Peyer's patch (tissue), 4 donors: Measurements from ENCODE around the gene USP3. TPM values are rescaled to one million over a fixed set of nuclear protein-coding genes. Genes with fewer than 3 reads are reported as not detected.

Experiments
- DNase-seq, 3 donors: peaks; one replicate each; pipeline ENCODE4 v3.0.0-alpha.2; 2017 to 2019
- H3K27ac ChIP-seq, 4 donors: fragments of 200-600 bp; sonication (generic); one replicate each; pipeline ENCODE4 v1.5.1; 2016 to 2019
- H3K27me3 ChIP-seq, 2 donors: fragments of 200-600 bp; sonication (generic); one replicate each; pipeline ENCODE4 v1.5.1; 2019
- H3K36me3 ChIP-seq, 3 donors: fragments of 200-600 bp; sonication (generic); one replicate each; pipeline ENCODE4 v1.5.1; 2016 to 2019
- H3K4me1 ChIP-seq, 4 donors: fragments of 200-600 bp; sonication (generic); one replicate each; pipeline ENCODE4 v1.5.1; 2016 to 2019
- H3K4me3 ChIP-seq, 4 donors: fragments of 200-600 bp; sonication (generic); 1 replicate in 3 of 4; 2 replicates in 1 of 4; pipeline ENCODE4 v1.5.1; 2016 to 2019; ENCODE audit warnings: mild to moderate bottlenecking in 1 of 4
- H3K9me3 ChIP-seq, 4 donors: fragments of 200-600 bp; sonication (generic); one replicate each; pipeline ENCODE4 v1.5.1; 2016 to 2019; ENCODE audit warnings: mild to moderate bottlenecking in 1 of 4
- CTCF ChIP-seq, 6 experiments: fragments of 450-650 bp in 4 of 6; fragments of 200-600 bp in 2 of 6; sonication (generic) in 1 of 6; IDR thresholded peaks; one replicate each; pipeline ENCODE4 v1.5.1; 2017 to 2019; ENCODE audit warnings: antibody characterized with exemption in 6 of 6, mild to moderate bottlenecking in 3 of 6, moderate library complexity in 1 of 6
- POLR2A ChIP-seq, 2 donors: fragments of 450-650 bp; IDR thresholded peaks; one replicate each; pipeline ENCODE4 v1.5.1; 2017; ENCODE audit warnings: antibody characterized with exemption in 2 of 2, mild to moderate bottlenecking in 2 of 2, moderate library complexity in 2 of 2
- total RNA-seq, 4 donors: library from RNA; depleted of rRNA; stranded (reverse); fragments of >200 nt; gene quantifications; one replicate each; pipeline ENCODE4 v1.1.0, GENCODE V29; 2016

Gene USP3
- total RNA-seq, 4 donors from 2014 or later = 67.8 to 86.1 (median 76.9) TPM

DNA sequence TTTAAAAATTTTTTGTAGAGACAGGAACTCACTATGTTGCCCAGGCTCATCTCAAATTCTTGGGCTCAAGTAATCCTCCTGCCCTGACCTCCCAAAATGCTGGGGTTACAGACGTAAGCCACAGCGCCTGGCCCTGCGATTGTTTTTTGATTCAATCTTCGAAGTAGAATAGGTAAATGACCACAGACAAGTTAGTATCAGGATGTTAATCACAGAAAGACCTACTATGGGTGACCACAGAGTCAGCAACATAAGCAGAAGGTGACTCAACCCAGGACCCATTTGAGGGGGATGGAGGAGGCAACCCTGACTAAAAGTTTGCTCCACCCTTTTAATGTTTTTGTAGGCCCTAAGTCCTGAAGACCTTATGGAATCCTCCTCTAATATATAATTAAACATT lies 10.0 kb upstream of the USP3 start:
- no peaks in the 10 kb centered on the region for H3K36me3 ChIP-seq
- no peak for DNase-seq
- H3K9me3 ChIP-seq = no peaks in the 10 kb centered on the region
- H3K27ac ChIP-seq = peak overlapping the region in 1 of 4 donors; percentile 27
- H3K4me3 ChIP-seq = no peak overlapping the region
- peaks cover 0 to 30% (median 12%) of the 10 kb centered on the region in 4 donors for H3K4me1 ChIP-seq
- H3K27me3 ChIP-seq = no peaks in the 10 kb centered on the region
- TF ChIP-seq CTCF (IDR thresholded peaks at IDR 0.05) (no peak), POLR2A (IDR thresholded peaks at IDR 0.05) (no peak)

DNA sequence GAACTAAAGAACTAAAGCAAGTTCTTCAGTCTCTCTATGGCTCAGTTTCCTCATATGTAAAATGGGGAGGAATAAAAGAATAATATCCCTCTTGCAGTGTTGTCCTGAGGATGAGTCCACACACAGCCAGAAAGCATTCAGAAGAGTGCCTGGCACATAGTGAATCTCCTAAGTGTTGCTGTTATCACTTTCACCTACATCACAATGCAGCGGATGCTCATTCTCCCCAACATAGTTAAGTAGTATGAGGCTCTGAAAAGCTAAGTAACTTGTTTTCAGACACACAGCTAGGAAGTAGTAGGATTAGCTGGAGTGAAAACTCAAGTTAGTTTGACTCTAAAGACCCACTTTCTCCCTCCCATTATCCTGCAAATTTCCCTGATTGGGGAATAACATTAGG lies 9.1 kb upstream of the USP3 start:
- H3K4me3 ChIP-seq = no peak overlapping the region
- H3K27ac ChIP-seq = peak overlapping the region in 1 of 4 donors; percentile 27
- H3K27me3 ChIP-seq = no peaks in the 10 kb centered on the region
- no peak for DNase-seq
- H3K9me3 ChIP-seq = no peaks in the 10 kb centered on the region
- H3K36me3 ChIP-seq = no peaks in the 10 kb centered on the region
- H3K4me1 ChIP-seq = peaks cover 0 to 32% (median 17%) of the 10 kb centered on the region in 4 donors
- TF ChIP-seq POLR2A (IDR thresholded peaks at IDR 0.05) = no peak
- TF ChIP-seq CTCF (IDR thresholded peaks at IDR 0.05) = no peak

DNA sequence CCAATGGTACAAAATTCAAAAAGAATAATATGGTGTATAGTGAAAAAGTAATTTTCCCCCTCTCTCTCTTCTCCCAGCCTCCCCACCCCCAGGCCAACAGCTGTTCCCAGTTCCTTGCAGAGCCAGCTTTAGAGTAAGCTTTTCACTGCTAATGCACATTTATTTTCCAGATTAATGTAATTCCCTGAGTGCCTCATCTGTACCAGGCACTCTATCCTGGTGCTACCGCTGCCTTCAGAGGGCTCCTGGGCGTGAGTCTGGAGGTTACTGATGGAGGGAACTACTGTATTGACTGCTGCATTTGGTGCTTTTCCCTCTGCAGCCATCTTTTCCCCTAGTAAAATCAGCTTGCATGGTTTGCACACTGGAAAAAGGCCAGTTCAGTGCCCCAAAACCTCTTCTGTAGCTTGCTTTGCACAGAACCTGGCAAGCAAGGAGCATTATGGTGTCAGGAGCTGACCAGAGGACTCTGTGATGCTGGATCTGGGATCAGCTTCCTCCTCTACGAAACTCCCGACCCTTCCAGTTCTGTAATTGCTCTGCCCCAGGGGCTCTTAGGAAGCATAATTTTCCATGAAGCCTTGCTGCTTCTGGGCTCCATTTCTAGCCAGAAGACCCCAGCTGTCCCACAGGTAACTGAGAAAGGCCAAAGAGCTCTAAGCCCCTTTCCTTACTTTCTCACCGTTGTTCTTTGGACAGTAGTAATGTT lies 8.5 kb upstream of the USP3 start:
- TF ChIP-seq POLR2A (IDR thresholded peaks at IDR 0.05) = no peak
- TF ChIP-seq CTCF (IDR thresholded peaks at IDR 0.05) = no peak
- DNase-seq = no peak
- H3K4me1 ChIP-seq = peaks cover 0 to 33% (median 23%) of the 10 kb centered on the region in 4 donors
- H3K36me3 ChIP-seq = no peaks in the 10 kb centered on the region
- H3K27ac ChIP-seq = peak overlapping the region in 1 of 4 donors; percentile 88
- H3K4me3 ChIP-seq = no peak overlapping the region
- H3K27me3 ChIP-seq = no peaks in the 10 kb centered on the region
- no peaks in the 10 kb centered on the region for H3K9me3 ChIP-seq

DNA sequence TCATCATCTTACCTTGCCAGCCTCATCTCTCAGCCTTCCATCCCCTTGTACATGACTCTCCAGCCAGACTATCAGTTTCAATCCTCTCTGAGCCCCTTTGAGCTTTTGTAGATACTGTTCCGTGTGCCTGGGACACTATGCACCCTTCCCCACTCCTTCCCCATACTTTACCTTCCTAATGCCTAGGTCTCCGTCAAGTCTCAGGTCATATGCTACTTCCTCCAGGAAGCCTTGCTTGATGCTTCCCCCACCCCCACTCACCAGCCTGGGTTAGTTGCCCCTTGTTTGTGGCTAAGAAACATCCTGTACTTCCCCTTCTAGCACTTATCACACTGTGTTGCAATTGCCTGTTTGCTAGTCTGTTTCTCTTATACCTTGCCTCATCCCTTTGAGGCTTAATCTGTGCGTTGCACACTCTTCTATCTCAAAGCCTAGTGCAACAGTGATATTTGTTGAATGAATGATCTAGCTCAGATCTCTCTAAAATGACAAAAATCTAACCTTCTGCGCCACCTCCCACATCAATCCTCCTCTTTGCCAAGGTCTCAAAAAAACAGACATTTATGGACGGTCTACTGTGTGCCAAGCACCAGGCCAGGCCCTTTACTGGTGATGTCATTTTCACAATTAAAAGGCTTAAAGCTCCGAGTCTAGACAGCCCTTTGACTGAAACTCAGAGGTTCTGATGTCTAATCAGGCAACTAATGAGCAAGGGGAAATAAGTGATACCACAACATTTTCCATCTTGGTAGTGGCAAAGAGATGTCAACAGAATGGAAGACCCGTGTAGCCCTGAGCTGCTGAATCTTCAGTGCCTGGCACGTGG lies 6.5 kb upstream of the USP3 start:
- DNase-seq = peak in 2 of 3 donors; percentile 92 to 94

GRCh38 chr15:63499175-63499549 lies 5.2 kb upstream of the USP3 start:
- Histone ChIP-seq H3K36me3 (no peaks in the 10 kb centered on the region), H3K4me1 (peaks cover 5 to 52% (median 35%) of the 10 kb centered on the region in 4 donors), H3K9me3 (no peaks in the 10 kb centered on the region), H3K27ac (peak overlapping the region; percentile 50 to 88 (median 68)), H3K4me3 (no peak overlapping the region), H3K27me3 (no peaks in the 10 kb centered on the region)
- TF ChIP-seq CTCF (IDR thresholded peaks at IDR 0.05) = no peak
- TF ChIP-seq POLR2A (IDR thresholded peaks at IDR 0.05) = no peak
- no peak for DNase-seq

More for the DNA sequence above, 6.5 kb upstream of the USP3 start:
- Histone ChIP-seq H3K4me1 (peaks cover 5 to 50% (median 34%) of the 10 kb centered on the region in 4 donors), H3K27ac (peak overlapping the region; percentile 61 to 88 (median 80)), H3K36me3 (no peaks in the 10 kb centered on the region), H3K9me3 (no peaks in the 10 kb centered on the region), H3K4me3 (peak overlapping the region in 1 of 4 donors; percentile 7), H3K27me3 (no peaks in the 10 kb centered on the region)
- TF ChIP-seq POLR2A (IDR thresholded peaks at IDR 0.05) (no peak), CTCF (IDR thresholded peaks at IDR 0.05) (no peak)
